HEK293 (cell line): ENCODE results near the gene ABCA3.
A peak's percentile ranks its signal among the peaks of the same experiment; 100 is the strongest.

Experiments used
- CTCF ChIA-PET: fragments of 350-600 bp; formaldehyde crosslinking; extraction: SDS; loops from one replicate; lab custom pipeline; 2021; ENCODE audit warnings: antibody characterized with exemption; lab: Yijun Ruan, JAX
- POLR2A ChIA-PET: fragments of 300-600 bp; formaldehyde crosslinking; extraction: SDS; loops from one replicate; lab custom pipeline; 2020; ENCODE audit warnings: antibody characterized with exemption, inconsistent platforms; lab: Yijun Ruan, JAX
- H3K27ac ChIP-seq: fragments of 200-500 bp; sonication (Bioruptor generic); 2 replicates; pipeline ENCODE4 v1.5.1; 2014; ENCODE audit warnings: low read depth, low read length, control low read depth, inconsistent platforms; ENCODE audit errors: extremely low read depth
- H3K36me3 ChIP-seq, 2 experiments: fragments of 200-500 bp in 1 of 2; sonication (Bioruptor generic) in 1 of 2; 1 replicate in 1 of 2; 2 replicates in 1 of 2; pipeline ENCODE4 v1.5.1; 2014 to 2017; ENCODE audit warnings: inconsistent platforms in 2 of 2, low read length in 2 of 2; ENCODE audit not compliant: control insufficient read depth in 2 of 2, insufficient read depth in 1 of 2
- H3K4me1 ChIP-seq: fragments of 200-500 bp; sonication (Bioruptor generic); 2 replicates; pipeline ENCODE4 v1.5.1; 2014; ENCODE audit warnings: mild to moderate bottlenecking, low read length, inconsistent platforms; ENCODE audit not compliant: control insufficient read depth, insufficient read depth
- H3K4me3 ChIP-seq: 2 replicates; pipeline ENCODE4 v1.5.1; 2011; ENCODE audit warnings: low read depth, mild to moderate bottlenecking, control low read depth, low read length, moderate library complexity
- H3K9me3 ChIP-seq: fragments of 200-500 bp; sonication (Bioruptor generic); 2 replicates; pipeline ENCODE4 v1.5.1; 2014; ENCODE audit warnings: low read depth, low read length, inconsistent platforms; ENCODE audit not compliant: control insufficient read depth, insufficient read depth
- BCL11B ChIP-seq: fragments of 450-650 bp; formaldehyde crosslinking; IDR thresholded peaks from 2 replicates; pipeline ENCODE4 v1.5.1; 2016; ENCODE audit warnings: low read depth, missing biosample characterization, missing genetic modification characterization
- GLIS1 ChIP-seq: fragments of 450-650 bp; formaldehyde crosslinking; IDR thresholded peaks from 2 replicates; pipeline ENCODE4 v1.5.1; 2016; ENCODE audit warnings: missing biosample characterization, missing genetic modification characterization
- MEIS1 ChIP-seq: sonication (generic); formaldehyde crosslinking; IDR thresholded peaks from 2 replicates; pipeline ENCODE4 v1.8.1; 2022; ENCODE audit warnings: missing genetic modification reagents, mild to moderate bottlenecking, borderline replicate concordance
- MYNN ChIP-seq: fragments of 450-650 bp; formaldehyde crosslinking; IDR thresholded peaks from 2 replicates; pipeline ENCODE4 v1.5.1; 2016; ENCODE audit warnings: missing biosample characterization, missing genetic modification characterization, borderline replicate concordance
- SCRT1 ChIP-seq: fragments of 450-650 bp; formaldehyde crosslinking; IDR thresholded peaks from 2 replicates; pipeline ENCODE4 v1.5.1; 2016; ENCODE audit warnings: missing biosample characterization, missing genetic modification characterization, borderline replicate concordance
- SCRT2 ChIP-seq: fragments of 450-650 bp; formaldehyde crosslinking; IDR thresholded peaks from 2 replicates; pipeline ENCODE4 v1.5.1; 2016; ENCODE audit warnings: missing biosample characterization, missing genetic modification characterization
- TCF7L2 ChIP-seq: IDR thresholded peaks from 2 replicates; pipeline ENCODE4 v1.6.1; 2011; ENCODE audit warnings: low read depth, mild to moderate bottlenecking, inconsistent platforms, low read length, moderate library complexity, borderline replicate concordance
- WT1 ChIP-seq: fragments of 450-650 bp; formaldehyde crosslinking; IDR thresholded peaks from 2 replicates; pipeline ENCODE4 v1.5.1; 2016; ENCODE audit warnings: missing biosample characterization, missing genetic modification characterization
- ZBTB21 ChIP-seq: fragments of 450-650 bp; formaldehyde crosslinking; IDR thresholded peaks from 2 replicates; pipeline ENCODE4 v1.5.1; 2017; ENCODE audit warnings: missing biosample characterization, missing genetic modification characterization
- ZBTB48 ChIP-seq: fragments of 450-650 bp; formaldehyde crosslinking; IDR thresholded peaks from 2 replicates; pipeline ENCODE4 v1.5.1; 2016; ENCODE audit warnings: missing biosample characterization, missing genetic modification characterization
- ZFP41 ChIP-seq: fragments of 450-650 bp; formaldehyde crosslinking; IDR thresholded peaks from 2 replicates; pipeline ENCODE4 v1.5.1; 2016; ENCODE audit warnings: missing biosample characterization, missing genetic modification characterization, borderline replicate concordance
- ZNF121 ChIP-seq: fragments of 450-650 bp; formaldehyde crosslinking; IDR thresholded peaks from 2 replicates; pipeline ENCODE4 v1.5.1; 2016; ENCODE audit warnings: missing biosample characterization, missing genetic modification characterization
- ZNF138 ChIP-seq: fragments of 450-650 bp; formaldehyde crosslinking; IDR thresholded peaks from 2 replicates; pipeline ENCODE4 v1.5.1; 2016; ENCODE audit warnings: missing biosample characterization, missing genetic modification characterization, borderline replicate concordance
- ZNF202 ChIP-seq: fragments of 450-650 bp; formaldehyde crosslinking; IDR thresholded peaks from 2 replicates; pipeline ENCODE4 v1.5.1; 2016; ENCODE audit warnings: missing biosample characterization, missing genetic modification characterization, borderline replicate concordance
- ZNF311 ChIP-seq: fragments of 450-650 bp; formaldehyde crosslinking; IDR thresholded peaks from 2 replicates; pipeline ENCODE4 v1.5.1; 2017; ENCODE audit warnings: missing biosample characterization, missing genetic modification characterization, borderline replicate concordance
- ZNF707 ChIP-seq: fragments of 450-650 bp; formaldehyde crosslinking; IDR thresholded peaks from 2 replicates; pipeline ENCODE4 v1.5.1; 2016; ENCODE audit warnings: missing biosample characterization, missing genetic modification characterization
- ZNF776 ChIP-seq: fragments of 450-650 bp; formaldehyde crosslinking; IDR thresholded peaks from 2 replicates; pipeline ENCODE4 v1.5.0; 2017; ENCODE audit warnings: missing biosample characterization, missing genetic modification characterization, borderline replicate concordance
- ZNF791 ChIP-seq: fragments of 450-650 bp; formaldehyde crosslinking; IDR thresholded peaks from 2 replicates; pipeline ENCODE4 v1.5.1; 2016; ENCODE audit warnings: missing biosample characterization, missing genetic modification characterization
- ZXDB ChIP-seq: fragments of 450-650 bp; formaldehyde crosslinking; IDR thresholded peaks from 2 replicates; pipeline ENCODE4 v1.5.1; 2016; ENCODE audit warnings: missing biosample characterization, missing genetic modification characterization
- TF ChIP-seq, protein P1 (sequence below): fragments of 450-650 bp; IDR thresholded peaks from 2 replicates; pipeline ENCODE4 v1.5.1; 2018; ENCODE audit warnings: missing biosample characterization, missing genetic modification characterization

ABCA3 gene

DNA sequence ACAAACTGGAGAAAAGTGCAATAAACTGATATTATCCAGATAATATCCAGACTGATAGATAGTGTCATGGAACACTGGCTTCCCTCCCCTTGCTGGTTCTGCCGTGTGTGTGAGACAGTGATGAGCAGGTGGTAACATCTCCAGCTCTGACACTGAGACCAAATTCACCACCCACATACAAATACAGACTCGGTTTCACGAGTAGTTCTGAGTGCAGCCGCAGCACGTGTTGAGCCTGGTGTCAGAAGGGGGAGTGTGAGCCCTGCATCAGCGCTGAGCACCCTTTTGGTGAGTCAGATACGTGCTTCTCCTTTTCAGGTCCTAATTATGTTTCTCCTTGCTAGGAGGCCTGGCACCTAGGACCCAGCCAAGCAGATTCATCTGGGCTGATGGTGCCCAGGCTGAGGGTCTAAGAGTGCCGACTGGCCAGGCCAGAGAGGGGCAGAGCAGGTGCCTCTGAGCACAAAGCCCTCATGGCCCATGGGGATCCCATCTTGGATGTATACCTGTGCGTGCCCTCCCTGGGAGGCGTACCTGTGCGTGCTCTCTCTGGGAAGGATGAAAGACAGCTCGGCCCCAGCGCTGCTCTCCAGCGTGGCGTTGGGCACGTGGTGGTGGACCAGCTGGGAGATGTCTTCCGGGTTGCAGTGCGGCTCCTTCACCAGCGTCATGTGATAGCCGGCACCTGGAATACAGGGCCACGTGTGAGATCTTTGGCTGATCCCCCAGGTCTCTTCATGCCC lies 45.3 kb downstream of the ABCA3 start:
- CTCF ChIA-PET = interaction anchor here (0.6 to 1.0 kb wide), 4 partner anchors 25 to 206 kb away, joined by 3 to 5 read pairs (median 4); no protein-coding TSS in a partner anchor

GRCh38 chr16:2292221-2292620 lies 48.3 kb downstream of the ABCA3 start:
- TF ChIP-seq BCL11B (tag by site-specific recombination) = no peak
- peak; percentile 78 for TF ChIP-seq SCRT2 (tag by site-specific recombination)
- no peak for TF ChIP-seq ZBTB48 (tag by site-specific recombination)
- TF ChIP-seq ZNF776 = no peak
- no peak for TF ChIP-seq WT1
- TF ChIP-seq, protein P1, sequence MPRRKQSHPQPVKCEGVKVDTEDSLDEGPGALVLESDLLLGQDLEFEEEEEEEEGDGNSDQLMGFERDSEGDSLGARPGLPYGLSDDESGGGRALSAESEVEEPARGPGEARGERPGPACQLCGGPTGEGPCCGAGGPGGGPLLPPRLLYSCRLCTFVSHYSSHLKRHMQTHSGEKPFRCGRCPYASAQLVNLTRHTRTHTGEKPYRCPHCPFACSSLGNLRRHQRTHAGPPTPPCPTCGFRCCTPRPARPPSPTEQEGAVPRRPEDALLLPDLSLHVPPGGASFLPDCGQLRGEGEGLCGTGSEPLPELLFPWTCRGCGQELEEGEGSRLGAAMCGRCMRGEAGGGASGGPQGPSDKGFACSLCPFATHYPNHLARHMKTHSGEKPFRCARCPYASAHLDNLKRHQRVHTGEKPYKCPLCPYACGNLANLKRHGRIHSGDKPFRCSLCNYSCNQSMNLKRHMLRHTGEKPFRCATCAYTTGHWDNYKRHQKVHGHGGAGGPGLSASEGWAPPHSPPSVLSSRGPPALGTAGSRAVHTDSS = no peak
- TF ChIP-seq ZNF707 (tag by site-specific recombination) = no peak
- TF ChIP-seq GLIS1 (tag by site-specific recombination) = no peak
- TF ChIP-seq SCRT1 (tag by site-specific recombination) = peak; percentile 79
- H3K27ac ChIP-seq = no peak overlapping the region
- ChIA-PET POLR2A (no interaction called here), CTCF (interaction anchor here (1.2 kb wide), 1 partner anchor 209 kb away, joined by 3 read pairs; no protein-coding TSS in a partner anchor)
- no peaks in the 10 kb centered on the region for H3K4me1 ChIP-seq
- no peak overlapping the region for H3K4me3 ChIP-seq
- H3K9me3 ChIP-seq = no peaks in the 10 kb centered on the region
- H3K36me3 ChIP-seq = peaks cover 2 to 35% of the 10 kb centered on the region in 2 experiments; a peak in 2 of 3 replicates

More for the DNA sequence above, 45.3 kb downstream of the ABCA3 start:
- Histone ChIP-seq H3K27ac (no peak overlapping the region), H3K36me3 (peaks cover 0 to 26% of the 10 kb centered on the region in 2 experiments; a peak in 2 of 3 replicates), H3K9me3 (no peaks in the 10 kb centered on the region), H3K4me1 (no peaks in the 10 kb centered on the region), H3K4me3 (no peak overlapping the region)
- POLR2A ChIA-PET = interaction anchor here (0.7 kb wide), 1 partner anchor 21 kb away, joined by 5 read pairs; no protein-coding TSS in a partner anchor
- TF ChIP-seq MEIS1 (CRISPR knock-in tag) = no peak
- TF ChIP-seq ZNF311 (tag by site-specific recombination) = no peak
- TF ChIP-seq ZXDB (tag by site-specific recombination) = no peak
- no peak for TF ChIP-seq ZNF791 (tag by site-specific recombination)
- no peak for TF ChIP-seq ZBTB48 (tag by site-specific recombination)
- no peak for TF ChIP-seq ZFP41 (tag by site-specific recombination)

DNA sequence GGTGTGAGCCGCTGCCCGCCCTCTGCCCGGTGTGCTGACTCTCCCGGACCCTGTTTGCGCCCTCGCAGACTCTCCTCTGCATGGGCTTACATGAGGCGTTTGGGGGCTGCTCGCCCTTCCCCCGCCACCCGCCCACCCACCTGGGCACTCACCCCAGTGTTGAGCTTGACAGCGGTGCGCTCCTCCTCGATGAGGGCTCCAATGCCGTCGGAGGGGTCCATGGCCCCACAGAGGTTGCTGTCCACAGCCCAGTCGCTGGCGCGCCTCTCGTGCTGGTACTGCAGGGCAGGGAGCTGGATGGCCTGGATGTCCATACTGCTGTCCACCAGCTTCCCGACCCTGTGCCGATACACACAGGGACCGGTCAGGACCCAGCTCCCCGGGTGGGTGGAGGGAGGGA lies 51.2 kb downstream of the ABCA3 start:
- CTCF ChIA-PET = interaction anchor here (1.0 kb wide), 1 partner anchor 8 kb away, joined by 3 read pairs; no protein-coding TSS in a partner anchor
- no peak for TF ChIP-seq ZNF202 (tag by site-specific recombination)
- no peak for TF ChIP-seq TCF7L2
- TF ChIP-seq ZNF121 (tag by site-specific recombination) = no peak
- TF ChIP-seq ZBTB21 (tag by site-specific recombination) = no peak
- no peak for TF ChIP-seq MYNN (tag by site-specific recombination)
- TF ChIP-seq ZNF138 (tag by site-specific recombination) = no peak

More for the DNA sequence above, 51.2 kb downstream of the ABCA3 start:
- H3K9me3 ChIP-seq = no peaks in the 10 kb centered on the region
- no peak overlapping the region for H3K4me3 ChIP-seq
- H3K27ac ChIP-seq = no peak overlapping the region
- POLR2A ChIA-PET = no interaction called here
- H3K36me3 ChIP-seq = peaks cover 3 to 28% of the 10 kb centered on the region in 2 experiments; a peak in 2 of 3 replicates
- no peaks in the 10 kb centered on the region for H3K4me1 ChIP-seq
